ENCODE data around the gene BCL2.

BCL2 gene

DNA sequence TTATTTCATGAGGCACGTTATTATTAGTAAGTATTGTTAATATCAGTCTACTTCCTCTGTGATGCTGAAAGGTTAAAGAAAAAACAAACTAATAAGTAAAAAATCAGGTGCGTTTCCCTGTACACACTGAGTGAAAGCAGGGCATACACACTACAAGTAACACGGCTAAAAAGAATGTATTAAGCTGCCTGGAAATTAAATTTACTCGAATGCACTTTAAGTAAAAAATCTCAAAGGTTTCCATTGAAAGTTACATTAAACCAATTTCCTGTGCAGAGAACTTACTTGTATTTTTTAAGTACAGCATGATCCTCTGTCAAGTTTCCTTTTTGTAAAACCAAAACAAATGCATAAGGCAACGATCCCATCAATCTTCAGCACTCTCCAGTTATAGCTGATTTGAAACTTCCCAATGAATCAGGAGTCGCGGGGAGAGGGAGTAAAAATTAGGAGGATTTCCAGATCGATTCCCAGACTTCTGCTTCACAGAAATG is 633 bp downstream of the BCL2 start:
- Histone ChIP-seq H3K4me2 (ENCODE audit: low read length) (peak overlapping the region; percentile 73), H3K79me2 (no peaks in the 10 kb centered on the region), H3K9me3 (ENCODE audit: control insufficient read depth, low read length) (no peaks in the 10 kb centered on the region), H3K27me3 (ENCODE audit: control insufficient read depth, insufficient read depth, low read length) (no peaks in the 10 kb centered on the region), H3K9ac (peak overlapping the region; percentile 25), H3K36me3 (ENCODE audit: control insufficient read depth, insufficient read depth, low read length) (no peaks in the 10 kb centered on the region), H2AFZ (peak overlapping the region; percentile 86), H3K4me1 (peaks cover 12% of the 10 kb centered on the region), H3K4me3 (ENCODE audit: low read depth, low read length) (peak overlapping the region; percentile 93), H3K27ac (peak overlapping the region; percentile 80)
- no peak for TF ChIP-seq CTCF (IDR thresholded peaks at IDR 0.05)

DNA sequence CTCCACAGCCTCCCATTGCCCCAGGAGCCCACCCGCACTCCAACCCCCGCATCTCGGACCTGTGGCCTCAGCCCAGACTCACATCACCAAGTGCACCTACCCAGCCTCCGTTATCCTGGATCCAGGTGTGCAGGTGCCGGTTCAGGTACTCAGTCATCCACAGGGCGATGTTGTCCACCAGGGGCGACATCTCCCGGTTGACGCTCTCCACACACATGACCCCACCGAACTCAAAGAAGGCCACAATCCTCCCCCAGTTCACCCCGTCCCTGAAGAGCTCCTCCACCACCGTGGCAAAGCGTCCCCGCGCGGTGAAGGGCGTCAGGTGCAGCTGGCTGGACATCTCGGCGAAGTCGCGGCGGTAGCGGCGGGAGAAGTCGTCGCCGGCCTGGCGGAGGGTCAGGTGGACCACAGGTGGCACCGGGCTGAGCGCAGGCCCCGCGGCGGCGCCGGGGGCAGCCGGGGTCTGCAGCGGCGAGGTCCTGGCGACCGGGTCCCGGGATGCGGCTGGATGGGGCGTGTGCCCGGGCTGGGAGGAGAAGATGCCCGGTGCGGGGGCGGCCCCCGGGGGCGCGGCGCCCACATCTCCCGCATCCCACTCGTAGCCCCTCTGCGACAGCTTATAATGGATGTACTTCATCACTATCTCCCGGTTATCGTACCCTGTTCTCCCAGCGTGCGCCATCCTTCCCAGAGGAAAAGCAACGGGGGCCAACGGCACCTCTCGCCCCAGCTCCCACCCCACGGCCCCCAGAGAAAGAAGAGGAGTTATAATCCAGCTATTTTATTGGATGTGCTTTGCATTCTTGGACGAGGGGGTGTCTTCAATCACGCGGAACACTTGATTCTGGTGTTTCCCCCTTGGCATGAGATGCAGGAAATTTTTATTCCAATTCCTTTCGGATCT is 1.3 kb downstream of the BCL2 start:
- H3K36me3 ChIP-seq (ENCODE audit: control insufficient read depth, insufficient read depth, low read length) = no peaks in the 10 kb centered on the region
- H3K27ac ChIP-seq = no peak overlapping the region
- no peaks in the 10 kb centered on the region for H3K9me3 ChIP-seq (ENCODE audit: control insufficient read depth, low read length)
- peak overlapping the region; percentile 73 for H3K4me2 ChIP-seq (ENCODE audit: low read length)
- no peaks in the 10 kb centered on the region for H3K27me3 ChIP-seq (ENCODE audit: control insufficient read depth, insufficient read depth, low read length)
- peak overlapping the region; percentile 62 for H2AFZ ChIP-seq
- TF ChIP-seq CTCF (IDR thresholded peaks at IDR 0.05) = peak; percentile 64
- H3K4me1 ChIP-seq = peaks cover 12% of the 10 kb centered on the region
- H3K4me3 ChIP-seq (ENCODE audit: low read depth, low read length) = peak overlapping the region; percentile 93
- H3K9ac ChIP-seq = peak overlapping the region; percentile 25
- no peaks in the 10 kb centered on the region for H3K79me2 ChIP-seq

GRCh38 chr18:63317556-63317946 is 2.0 kb downstream of the BCL2 start:
- Histone ChIP-seq H3K27ac (no peak overlapping the region), H3K36me3 (ENCODE audit: control insufficient read depth, insufficient read depth, low read length) (no peaks in the 10 kb centered on the region), H3K4me2 (ENCODE audit: low read length) (peak overlapping the region; percentile 73), H3K79me2 (no peaks in the 10 kb centered on the region), H3K4me1 (peaks cover 9% of the 10 kb centered on the region), H3K4me3 (ENCODE audit: low read depth, low read length) (peak overlapping the region; percentile 93), H3K9me3 (ENCODE audit: control insufficient read depth, low read length) (no peaks in the 10 kb centered on the region), H3K27me3 (ENCODE audit: control insufficient read depth, insufficient read depth, low read length) (no peaks in the 10 kb centered on the region), H3K9ac (no peak overlapping the region), H2AFZ (peak overlapping the region; percentile 62)
- no peak for TF ChIP-seq CTCF (IDR thresholded peaks at IDR 0.05)

DNA sequence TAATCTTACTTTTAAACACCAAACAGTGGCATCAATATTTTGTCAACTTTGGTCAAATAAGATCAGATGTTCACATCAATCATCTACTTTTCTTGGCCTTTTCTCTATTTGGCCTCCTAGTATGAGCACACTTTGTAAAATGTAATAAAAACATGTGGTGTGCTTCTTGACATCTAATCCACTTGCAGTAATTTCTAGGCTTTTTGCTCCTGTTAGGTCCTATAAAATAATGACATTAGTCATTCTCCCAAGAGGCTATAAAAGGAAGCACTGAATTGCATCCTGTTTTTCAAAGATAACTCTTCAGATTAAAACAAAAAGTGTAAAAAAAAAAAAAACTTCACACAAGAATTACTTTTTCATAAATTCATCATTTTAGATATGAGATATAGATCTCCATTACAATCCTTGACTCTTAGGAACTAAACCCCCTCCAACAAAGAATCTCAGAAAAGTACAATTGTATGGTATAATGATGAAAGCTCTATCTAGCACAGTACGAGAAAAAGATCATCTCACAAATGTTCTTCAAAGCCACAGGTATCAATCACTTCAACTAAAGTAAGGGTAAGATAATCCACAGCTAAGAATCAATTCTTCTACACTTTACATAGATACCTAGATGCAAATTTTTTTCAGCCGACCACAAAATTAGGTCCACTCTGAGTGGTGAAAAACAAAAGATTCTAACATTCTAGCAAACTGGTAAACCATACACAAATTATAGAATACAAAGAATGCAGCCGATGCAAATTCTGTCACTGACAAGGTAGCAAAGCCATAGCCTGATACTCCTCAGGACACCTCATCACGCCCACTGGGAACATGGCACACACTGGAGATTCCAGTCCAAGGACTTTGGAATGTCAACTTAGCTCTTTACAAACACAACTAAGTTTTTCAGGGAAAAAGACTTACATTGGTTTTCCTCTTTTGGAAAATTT is 2.7 kb downstream of the BCL2 start:
- no peak for TF ChIP-seq CTCF (IDR thresholded peaks at IDR 0.05)
- Histone ChIP-seq H3K9ac (no peak overlapping the region), H3K36me3 (ENCODE audit: control insufficient read depth, insufficient read depth, low read length) (no peaks in the 10 kb centered on the region), H3K4me3 (ENCODE audit: low read depth, low read length) (peak overlapping the region; percentile 93), H3K9me3 (ENCODE audit: control insufficient read depth, low read length) (no peaks in the 10 kb centered on the region), H3K4me1 (peaks cover 7% of the 10 kb centered on the region), H3K79me2 (no peaks in the 10 kb centered on the region), H3K4me2 (ENCODE audit: low read length) (peak overlapping the region; percentile 73), H2AFZ (no peak overlapping the region), H3K27me3 (ENCODE audit: control insufficient read depth, insufficient read depth, low read length) (no peaks in the 10 kb centered on the region), H3K27ac (no peak overlapping the region)

All from parathyroid adenoma (tissue), 2 donors.